Measurements from ENCODE around the gene FOXP1.

DNA sequence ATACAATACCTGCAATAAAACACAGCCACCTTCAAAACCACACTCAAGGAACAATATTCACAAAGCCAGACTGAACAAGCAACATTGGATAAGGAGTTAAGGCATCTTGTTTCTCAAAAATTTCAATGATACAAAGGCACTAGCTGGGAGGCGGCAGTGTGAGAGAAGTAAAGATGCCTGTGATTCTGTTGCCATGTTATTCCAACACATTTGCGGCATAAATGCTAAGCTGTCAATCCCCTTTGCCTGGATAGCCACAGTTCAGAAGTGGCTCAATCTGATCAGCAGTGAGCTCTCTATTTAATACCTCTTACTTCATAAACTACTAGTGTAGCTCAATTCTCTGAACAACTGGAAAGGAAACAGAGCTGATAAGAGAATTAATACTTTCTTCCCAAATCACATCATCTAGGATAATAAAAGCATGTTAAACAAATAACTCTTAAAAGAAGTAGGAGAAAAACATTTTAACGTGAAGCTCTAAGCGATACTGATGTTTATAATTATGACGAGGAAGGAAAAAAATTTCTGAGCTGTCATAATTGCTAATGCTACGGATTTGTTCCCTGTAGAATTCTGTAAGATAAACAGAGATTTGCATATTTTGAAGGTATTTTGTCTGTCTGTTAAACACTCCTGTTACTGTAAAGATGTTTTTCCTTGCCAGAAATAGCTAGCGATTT lies 358.4 kb downstream of the FOXP1 start:
- TF ChIP-seq EZH2 (IDR thresholded peaks at IDR 0.05; ENCODE audit: insufficient read depth, poor library complexity, severe bottlenecking) (no peak), EZH2phosphoT487 (IDR thresholded peaks at IDR 0.05; ENCODE audit: insufficient read depth, low read depth) (no peak)
